IPS DF 6.9 (cell line): ENCODE data around the gene CC2D2A.
"Not testable (repeated sequence)": the region's sequence is repeated elsewhere in the genome, so short reads cannot be mapped to it uniquely, and the experiment has no call there.

ENCODE experiments used
- DNase-seq: peaks from one replicate; pipeline ENCODE4 v3.0.0-alpha.2; 2013; ENCODE audit warnings: low read depth, low spot score
- H3K27ac ChIP-seq: one replicate; pipeline ENCODE4 v1.5.1; 2013; ENCODE audit warnings: low read length, control low read depth
- H3K27me3 ChIP-seq: 2 replicates; pipeline ENCODE4 v1.6.1; 2013; ENCODE audit warnings: mild to moderate bottlenecking, low read length; ENCODE audit not compliant: control insufficient read depth, insufficient read depth
- H3K36me3 ChIP-seq: 2 replicates; pipeline ENCODE4 v1.6.1; 2013; ENCODE audit warnings: low read length; ENCODE audit not compliant: control insufficient read depth, insufficient read depth
- H3K4me1 ChIP-seq: 2 replicates; pipeline ENCODE4 v1.6.1; 2013; ENCODE audit warnings: low read length; ENCODE audit not compliant: control insufficient read depth, insufficient read depth
- H3K4me3 ChIP-seq: 2 replicates; pipeline ENCODE4 v1.5.1; 2013; ENCODE audit warnings: mild to moderate bottlenecking, low read length
- H3K9me3 ChIP-seq: 2 replicates; pipeline ENCODE4 v1.6.1; 2013; ENCODE audit warnings: low read length, inconsistent platforms; ENCODE audit not compliant: control insufficient read depth, insufficient read depth
- whole genome bisulfite sequencing: extraction: QIAGEN DNeasy Blood & Tissue Kit; methylation state at CpG from one replicate; pipeline ENCODE4 v1.1.7; 2013; ENCODE audit warnings: mixed read lengths, missing lambda C conversion rate; ENCODE audit not compliant: insufficient read length, insufficient coverage; 5-methylcytosine and 5-hydroxymethylcytosine counted together

The CC2D2A gene

GRCh38 chr4:15614891-15615290 lies 145.2 kb downstream of the CC2D2A start:
- no CpG with 5 or more reads among the region's 24 CpGs for WGBS
- H3K27ac ChIP-seq, H3K9me3 ChIP-seq, DNase-seq, H3K4me1 ChIP-seq, H3K36me3 ChIP-seq, H3K4me3 ChIP-seq, H3K27me3 ChIP-seq: not testable (repeated sequence)

GRCh38 chr4:15617407-15617806 lies 147.7 kb downstream of the CC2D2A start:
- not testable (repeated sequence) for DNase-seq, H3K36me3 ChIP-seq, H3K27ac ChIP-seq, H3K4me3 ChIP-seq, H3K27me3 ChIP-seq, H3K9me3 ChIP-seq, H3K4me1 ChIP-seq
- WGBS = no CpG with 5 or more reads among the region's 5 CpGs

DNA sequence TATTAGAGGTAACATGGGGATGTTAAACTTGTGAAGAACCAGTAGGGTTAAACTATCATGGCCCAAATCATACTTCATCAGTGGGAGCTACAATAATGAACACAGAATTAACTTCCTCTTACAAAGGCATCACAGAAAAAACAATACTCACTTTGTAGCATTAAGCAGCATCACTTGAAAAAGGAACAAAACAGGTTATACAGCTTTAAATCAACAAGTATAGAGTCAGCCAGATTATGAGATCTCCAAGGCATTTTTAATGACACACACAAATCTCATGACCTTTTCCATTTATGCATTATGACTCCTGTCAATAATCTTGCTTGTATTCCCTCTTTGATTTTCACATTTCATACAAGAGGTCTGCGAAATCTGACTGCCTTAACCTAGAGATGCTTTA lies 167.1 kb downstream of the CC2D2A start:
- Histone ChIP-seq H3K9me3 (no peaks in the 10 kb centered on the region), H3K36me3 (peaks cover 2% of the 10 kb centered on the region), H3K27ac (no peak overlapping the region), H3K4me3 (no peak overlapping the region), H3K4me1 (no peaks in the 10 kb centered on the region), H3K27me3 (no peaks in the 10 kb centered on the region)
- DNase-seq = no peak
- WGBS = no CpG with 5 or more reads among the region's 1 CpG

- no peak overlapping the region for H3K27ac ChIP-seq
- WGBS = no CpG with 5 or more reads among the region's 6 CpGs
- peaks cover 2% of the 10 kb centered on the region for H3K36me3 ChIP-seq
Measured at GRCh38 chr4:15638418-15638817, 168.7 kb downstream of the CC2D2A start.

DNA sequence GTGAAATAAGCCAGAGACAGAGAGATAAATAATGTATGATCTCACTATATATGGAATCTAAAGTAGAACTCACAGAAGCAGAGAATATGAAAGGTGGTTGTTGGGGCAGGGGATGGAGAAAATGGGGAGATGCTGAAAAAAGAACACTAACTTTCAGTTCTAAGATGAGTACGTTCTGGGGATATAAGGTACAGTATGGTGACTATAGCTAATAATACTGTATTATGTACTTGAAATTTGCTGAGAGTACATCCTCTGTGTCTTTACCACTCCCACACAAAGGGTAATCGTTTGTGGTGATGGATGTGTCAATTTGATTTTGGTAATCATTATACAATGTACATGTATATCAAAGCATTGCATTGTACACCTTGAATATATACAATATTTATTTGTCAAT lies 178.9 kb downstream of the CC2D2A start:
- no peak for DNase-seq
- Histone ChIP-seq H3K9me3 (no peaks in the 10 kb centered on the region), H3K36me3 (no peaks in the 10 kb centered on the region), H3K4me3 (no peak overlapping the region), H3K27ac (no peak overlapping the region), H3K4me1 (no peaks in the 10 kb centered on the region), H3K27me3 (no peaks in the 10 kb centered on the region)
- WGBS = no CpG with 5 or more reads among the region's 2 CpGs

More at GRCh38 chr4:15638418-15638817, 168.7 kb downstream of the CC2D2A start:
- H3K4me1 ChIP-seq = no peaks in the 10 kb centered on the region
- no peak overlapping the region for H3K4me3 ChIP-seq
- H3K9me3 ChIP-seq = no peaks in the 10 kb centered on the region
- DNase-seq = no peak
- H3K27me3 ChIP-seq = no peaks in the 10 kb centered on the region

GRCh38 chr4:15649914-15650545 lies 180.3 kb downstream of the CC2D2A start:
- H3K27ac ChIP-seq = no peak overlapping the region
- no peak overlapping the region for H3K4me3 ChIP-seq
- no peaks in the 10 kb centered on the region for H3K27me3 ChIP-seq
- H3K9me3 ChIP-seq = no peaks in the 10 kb centered on the region
- no peaks in the 10 kb centered on the region for H3K36me3 ChIP-seq
- no peak for DNase-seq
- H3K4me1 ChIP-seq = no peaks in the 10 kb centered on the region
- no CpG with 5 or more reads among the region's 5 CpGs for WGBS
